Measurements from ENCODE around the gene DYRK4.

Gene DYRK4

GRCh38 chr12:4539167-4539870, 22.7 kb upstream of the DYRK4 start:
- Histone ChIP-seq H3K4me3 (ENCODE audit: low read depth, low read length) (peak overlapping the region; percentile 87), H3K9ac (ENCODE audit: low read length) (peak overlapping the region; percentile 94), H3K4me1 (ENCODE audit: control insufficient read depth, insufficient read depth, low read length) (peaks cover 9% of the 10 kb centered on the region), H3K27me3 (ENCODE audit: control insufficient read depth, insufficient read depth, low read length) (no peaks in the 10 kb centered on the region), H3K36me3 (ENCODE audit: control insufficient read depth, insufficient read depth, low read length) (peaks cover 31% of the 10 kb centered on the region), H3K9me3 (ENCODE audit: control insufficient read depth, insufficient read depth, low read depth, low read length) (no peaks in the 10 kb centered on the region), H3K27ac (ENCODE audit: low read depth, low read length) (peak overlapping the region; percentile 99)

GRCh38 chr12:4540170-4540569, 21.8 kb upstream of the DYRK4 start:
- Histone ChIP-seq H3K4me3 (ENCODE audit: low read depth, low read length) (peak overlapping the region; percentile 87), H3K9me3 (ENCODE audit: control insufficient read depth, insufficient read depth, low read depth, low read length) (no peaks in the 10 kb centered on the region), H3K27ac (ENCODE audit: low read depth, low read length) (no peak overlapping the region), H3K36me3 (ENCODE audit: control insufficient read depth, insufficient read depth, low read length) (peaks cover 33% of the 10 kb centered on the region), H3K4me1 (ENCODE audit: control insufficient read depth, insufficient read depth, low read length) (peaks cover 9% of the 10 kb centered on the region), H3K27me3 (ENCODE audit: control insufficient read depth, insufficient read depth, low read length) (no peaks in the 10 kb centered on the region), H3K9ac (ENCODE audit: low read length) (peak overlapping the region; percentile 94)

- no peak overlapping the region for H3K4me3 ChIP-seq (ENCODE audit: low read depth, low read length)
- no peak overlapping the region for H3K9ac ChIP-seq (ENCODE audit: low read length)
- no peak overlapping the region for H3K27ac ChIP-seq (ENCODE audit: low read depth, low read length)
- H3K9me3 ChIP-seq (ENCODE audit: control insufficient read depth, insufficient read depth, low read depth, low read length): no peaks in the 10 kb centered on the region
- H3K4me1 ChIP-seq (ENCODE audit: control insufficient read depth, insufficient read depth, low read length): peaks cover 9% of the 10 kb centered on the region
- H3K36me3 ChIP-seq (ENCODE audit: control insufficient read depth, insufficient read depth, low read length): peaks cover 38% of the 10 kb centered on the region
- H3K27me3 ChIP-seq (ENCODE audit: control insufficient read depth, insufficient read depth, low read length): no peaks in the 10 kb centered on the region
Measured at GRCh38 chr12:4540638-4541037, 21.4 kb upstream of the DYRK4 start.

- no peaks in the 10 kb centered on the region for H3K27me3 ChIP-seq (ENCODE audit: control insufficient read depth, insufficient read depth, low read length)
- H3K4me1 ChIP-seq (ENCODE audit: control insufficient read depth, insufficient read depth, low read length): peaks cover 15% of the 10 kb centered on the region
- H3K27ac ChIP-seq (ENCODE audit: low read depth, low read length): no peak overlapping the region
- no peak overlapping the region for H3K4me3 ChIP-seq (ENCODE audit: low read depth, low read length)
- H3K9ac ChIP-seq (ENCODE audit: low read length): no peak overlapping the region
- H3K9me3 ChIP-seq (ENCODE audit: control insufficient read depth, insufficient read depth, low read depth, low read length): no peaks in the 10 kb centered on the region
- H3K36me3 ChIP-seq (ENCODE audit: control insufficient read depth, insufficient read depth, low read length): peaks cover 75% of the 10 kb centered on the region
Measured at GRCh38 chr12:4545195-4545594, 16.8 kb upstream of the DYRK4 start.

- Histone ChIP-seq H3K27me3 (ENCODE audit: control insufficient read depth, insufficient read depth, low read length) (no peaks in the 10 kb centered on the region), H3K36me3 (ENCODE audit: control insufficient read depth, insufficient read depth, low read length) (peaks cover 82% of the 10 kb centered on the region)
Measured at GRCh38 chr12:4552191-4552590, 9.8 kb upstream of the DYRK4 start.

GRCh38 chr12:4553943-4554342, 8.1 kb upstream of the DYRK4 start:
- Histone ChIP-seq H3K36me3 (ENCODE audit: control insufficient read depth, insufficient read depth, low read length) (peaks cover 77% of the 10 kb centered on the region), H3K9me3 (ENCODE audit: control insufficient read depth, insufficient read depth, low read depth, low read length) (no peaks in the 10 kb centered on the region), H3K27me3 (ENCODE audit: control insufficient read depth, insufficient read depth, low read length) (no peaks in the 10 kb centered on the region), H3K4me3 (ENCODE audit: low read depth, low read length) (no peak overlapping the region), H3K9ac (ENCODE audit: low read length) (no peak overlapping the region), H3K27ac (ENCODE audit: low read depth, low read length) (no peak overlapping the region), H3K4me1 (ENCODE audit: control insufficient read depth, insufficient read depth, low read length) (peaks cover 10% of the 10 kb centered on the region; the same call in 1 of the 2 replicates)

More at GRCh38 chr12:4552191-4552590, 9.8 kb upstream of the DYRK4 start:
- no peak overlapping the region for H3K4me3 ChIP-seq (ENCODE audit: low read depth, low read length)
- no peaks in the 10 kb centered on the region for H3K9me3 ChIP-seq (ENCODE audit: control insufficient read depth, insufficient read depth, low read depth, low read length)
- H3K27ac ChIP-seq (ENCODE audit: low read depth, low read length): no peak overlapping the region
- H3K9ac ChIP-seq (ENCODE audit: low read length): no peak overlapping the region
- H3K4me1 ChIP-seq (ENCODE audit: control insufficient read depth, insufficient read depth, low read length): peaks cover 13% of the 10 kb centered on the region; the same call in 1 of the 2 replicates

- H3K27me3 ChIP-seq (ENCODE audit: control insufficient read depth, insufficient read depth, low read length): no peaks in the 10 kb centered on the region
- no peaks in the 10 kb centered on the region for H3K9me3 ChIP-seq (ENCODE audit: control insufficient read depth, insufficient read depth, low read depth, low read length)
- H3K4me1 ChIP-seq (ENCODE audit: control insufficient read depth, insufficient read depth, low read length): no peaks in the 10 kb centered on the region
- no peak overlapping the region for H3K9ac ChIP-seq (ENCODE audit: low read length)
- no peak overlapping the region for H3K27ac ChIP-seq (ENCODE audit: low read depth, low read length)
- no peak overlapping the region for H3K4me3 ChIP-seq (ENCODE audit: low read depth, low read length)
- peaks cover 71% of the 10 kb centered on the region for H3K36me3 ChIP-seq (ENCODE audit: control insufficient read depth, insufficient read depth, low read length)
Measured at GRCh38 chr12:4555804-4556203, 6.2 kb upstream of the DYRK4 start.

- H3K27ac ChIP-seq (ENCODE audit: low read depth, low read length): no peak overlapping the region
- no peaks in the 10 kb centered on the region for H3K27me3 ChIP-seq (ENCODE audit: control insufficient read depth, insufficient read depth, low read length)
- H3K4me1 ChIP-seq (ENCODE audit: control insufficient read depth, insufficient read depth, low read length): peaks cover 3% of the 10 kb centered on the region; the same call in 1 of the 2 replicates
- H3K9ac ChIP-seq (ENCODE audit: low read length): no peak overlapping the region
- H3K4me3 ChIP-seq (ENCODE audit: low read depth, low read length): no peak overlapping the region
- peaks cover 65% of the 10 kb centered on the region for H3K36me3 ChIP-seq (ENCODE audit: control insufficient read depth, insufficient read depth, low read length)
- no peaks in the 10 kb centered on the region for H3K9me3 ChIP-seq (ENCODE audit: control insufficient read depth, insufficient read depth, low read depth, low read length)
Measured at GRCh38 chr12:4556735-4557530, 5.1 kb upstream of the DYRK4 start.

- no peaks in the 10 kb centered on the region for H3K9me3 ChIP-seq (ENCODE audit: control insufficient read depth, insufficient read depth, low read depth, low read length)
- peaks cover 61% of the 10 kb centered on the region for H3K36me3 ChIP-seq (ENCODE audit: control insufficient read depth, insufficient read depth, low read length)
- no peak overlapping the region for H3K27ac ChIP-seq (ENCODE audit: low read depth, low read length)
- peaks cover 7% of the 10 kb centered on the region; the same call in 1 of the 2 replicates for H3K4me1 ChIP-seq (ENCODE audit: control insufficient read depth, insufficient read depth, low read length)
- H3K4me3 ChIP-seq (ENCODE audit: low read depth, low read length): no peak overlapping the region
- H3K27me3 ChIP-seq (ENCODE audit: control insufficient read depth, insufficient read depth, low read length): peaks cover 5% of the 10 kb centered on the region
- H3K9ac ChIP-seq (ENCODE audit: low read length): no peak overlapping the region
Measured at GRCh38 chr12:4557586-4557985, 4.4 kb upstream of the DYRK4 start.

GRCh38 chr12:4558171-4558570, 3.8 kb upstream of the DYRK4 start:
- Histone ChIP-seq H3K4me1 (ENCODE audit: control insufficient read depth, insufficient read depth, low read length) (peaks cover 8% of the 10 kb centered on the region; the same call in 1 of the 2 replicates), H3K9ac (ENCODE audit: low read length) (no peak overlapping the region), H3K36me3 (ENCODE audit: control insufficient read depth, insufficient read depth, low read length) (peaks cover 56% of the 10 kb centered on the region), H3K9me3 (ENCODE audit: control insufficient read depth, insufficient read depth, low read depth, low read length) (no peaks in the 10 kb centered on the region), H3K4me3 (ENCODE audit: low read depth, low read length) (no peak overlapping the region), H3K27me3 (ENCODE audit: control insufficient read depth, insufficient read depth, low read length) (peaks cover 10% of the 10 kb centered on the region), H3K27ac (ENCODE audit: low read depth, low read length) (no peak overlapping the region)

GRCh38 chr12:4563336-4563735, 1.3 kb downstream of the DYRK4 start:
- Histone ChIP-seq H3K9ac (ENCODE audit: low read length) (no peak overlapping the region), H3K4me3 (ENCODE audit: low read depth, low read length) (no peak overlapping the region), H3K27me3 (ENCODE audit: control insufficient read depth, insufficient read depth, low read length) (peaks cover 18% of the 10 kb centered on the region), H3K4me1 (ENCODE audit: control insufficient read depth, insufficient read depth, low read length) (peaks cover 8% of the 10 kb centered on the region; the same call in 1 of the 2 replicates), H3K36me3 (ENCODE audit: control insufficient read depth, insufficient read depth, low read length) (peaks cover 14% of the 10 kb centered on the region), H3K9me3 (ENCODE audit: control insufficient read depth, insufficient read depth, low read depth, low read length) (no peaks in the 10 kb centered on the region), H3K27ac (ENCODE audit: low read depth, low read length) (no peak overlapping the region)

Measured in HUES6 (cell line).